NCI-H460 (cell line): Measurements from ENCODE around the gene EN1. TPM values are rescaled to one million over a fixed set of nuclear protein-coding genes. Genes with fewer than 3 reads are reported as not detected.

Source experiments
- DNase-seq: peaks from one replicate; pipeline ENCODE4 v3.0.0-alpha.2; 2016; ENCODE audit warnings: low read depth; ENCODE audit errors: extremely low read depth
- total RNA-seq: library from RNA; depleted of rRNA; stranded (reverse); fragments of >200 nt; shearing (Covaris generic); gene quantifications from 2 replicates; pipeline ENCODE4 v1.2.3, GENCODE V29; 2014

The EN1 gene
- total RNA-seq, 1 experiment from 2014 or later = not detected

DNA sequence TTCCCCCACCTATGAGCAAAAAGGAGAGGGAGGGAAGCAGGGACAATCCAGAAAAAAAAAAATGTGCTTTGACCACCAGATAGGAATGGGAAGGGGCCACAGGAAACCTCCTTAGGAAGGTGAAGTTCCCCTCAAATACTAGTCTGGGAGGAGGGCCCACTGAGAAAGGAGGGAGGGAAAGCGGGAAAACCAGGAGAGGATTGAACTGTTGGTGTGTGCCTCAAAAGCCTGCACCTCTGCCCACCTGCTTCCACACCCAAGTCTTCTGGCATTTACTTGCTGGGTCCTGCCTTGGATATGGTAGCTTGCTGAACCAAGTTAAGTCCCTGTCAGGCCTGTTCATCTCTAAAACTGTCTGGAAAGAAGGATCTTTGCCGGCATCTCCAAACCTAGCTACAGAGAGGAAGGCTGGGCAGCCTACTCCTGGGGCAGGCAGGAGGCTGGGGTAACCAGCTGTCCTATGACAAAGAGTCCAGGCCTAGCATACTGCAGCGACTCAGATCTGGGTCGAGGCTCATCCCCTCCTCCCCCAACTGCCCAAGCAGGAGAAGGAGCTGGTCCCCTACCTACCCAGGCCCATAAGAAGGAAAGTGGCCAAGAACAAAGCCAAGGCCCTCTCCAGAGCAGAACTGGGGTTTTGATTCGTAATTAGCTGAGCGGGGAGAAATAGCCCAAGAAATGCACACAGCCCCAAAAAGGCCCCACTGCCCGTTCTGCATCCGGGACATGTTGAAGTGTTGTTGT is 3.0 kb downstream of the EN1 start:
- no peak for DNase-seq

DNA sequence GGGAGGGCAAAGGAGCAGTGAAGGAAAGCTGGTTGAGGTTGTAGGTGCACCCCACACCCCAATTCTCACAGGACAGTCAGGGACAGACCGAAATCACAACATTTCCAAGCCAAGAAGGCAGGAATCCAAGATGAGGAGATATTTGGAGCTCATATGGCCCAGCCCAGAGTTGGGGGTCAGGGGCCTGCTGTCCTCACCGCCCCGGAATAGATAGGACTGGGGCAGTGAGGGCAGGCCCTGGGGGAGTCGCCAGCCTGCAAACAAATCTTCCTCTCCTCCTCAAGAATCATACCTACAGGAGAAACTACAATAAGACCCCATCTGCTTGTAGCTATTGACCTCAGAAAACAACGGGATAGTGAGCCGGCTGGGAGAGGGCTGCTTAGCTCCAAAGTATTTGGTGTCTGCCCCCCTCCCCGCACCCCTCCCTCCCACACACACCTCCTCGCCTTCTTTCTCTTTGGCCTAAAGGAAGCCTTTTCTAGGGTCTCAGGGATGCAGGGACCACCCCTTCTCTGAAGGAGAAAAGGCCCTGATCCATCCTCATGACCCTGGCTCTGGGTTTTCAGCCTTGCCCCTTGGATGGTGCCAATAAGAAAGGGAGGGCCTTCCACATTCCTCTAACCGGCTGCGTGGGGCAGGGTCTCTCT is 3.8 kb downstream of the EN1 start:
- DNase-seq = no peak

DNA sequence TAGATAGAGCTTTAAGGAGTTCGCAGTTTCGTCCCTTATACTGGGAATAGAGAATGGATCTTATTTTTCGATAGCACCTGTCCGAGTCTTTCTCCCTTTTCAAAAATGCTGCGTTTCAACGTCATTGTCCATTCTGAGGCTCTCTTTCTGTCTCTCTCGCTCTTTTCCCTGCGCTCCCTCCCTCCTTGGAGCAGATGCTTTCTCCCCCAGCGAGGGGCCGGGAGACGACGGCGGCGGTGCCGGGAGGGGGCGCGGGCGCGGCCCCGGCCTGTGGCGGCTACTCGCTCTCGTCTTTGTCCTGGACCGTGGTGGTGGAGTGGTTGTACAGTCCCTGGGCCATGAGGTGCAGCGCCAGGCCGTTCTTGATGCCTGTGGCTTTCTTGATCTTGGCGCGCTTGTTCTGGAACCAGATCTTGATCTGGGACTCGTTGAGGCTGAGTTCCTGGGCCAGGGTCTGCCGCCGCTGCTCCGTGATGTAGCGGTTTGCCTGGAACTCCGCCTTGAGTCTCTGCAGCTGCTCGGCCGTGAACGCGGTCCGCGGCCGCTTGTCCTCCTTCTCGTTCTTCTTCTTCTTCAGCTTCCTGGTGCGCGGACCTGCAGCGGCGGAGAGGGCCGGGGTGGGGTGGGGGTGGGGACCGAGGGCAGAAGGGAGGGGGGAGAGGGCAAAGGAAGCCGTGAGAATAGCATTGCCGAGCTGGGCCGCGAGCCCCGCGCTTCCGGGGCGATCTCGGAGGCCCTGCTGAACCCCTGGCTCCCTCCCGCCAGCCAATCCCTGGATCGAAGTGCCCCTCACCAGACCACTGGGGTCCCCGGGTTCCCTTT is 4.6 kb downstream of the EN1 start:
- no peak for DNase-seq

DNA sequence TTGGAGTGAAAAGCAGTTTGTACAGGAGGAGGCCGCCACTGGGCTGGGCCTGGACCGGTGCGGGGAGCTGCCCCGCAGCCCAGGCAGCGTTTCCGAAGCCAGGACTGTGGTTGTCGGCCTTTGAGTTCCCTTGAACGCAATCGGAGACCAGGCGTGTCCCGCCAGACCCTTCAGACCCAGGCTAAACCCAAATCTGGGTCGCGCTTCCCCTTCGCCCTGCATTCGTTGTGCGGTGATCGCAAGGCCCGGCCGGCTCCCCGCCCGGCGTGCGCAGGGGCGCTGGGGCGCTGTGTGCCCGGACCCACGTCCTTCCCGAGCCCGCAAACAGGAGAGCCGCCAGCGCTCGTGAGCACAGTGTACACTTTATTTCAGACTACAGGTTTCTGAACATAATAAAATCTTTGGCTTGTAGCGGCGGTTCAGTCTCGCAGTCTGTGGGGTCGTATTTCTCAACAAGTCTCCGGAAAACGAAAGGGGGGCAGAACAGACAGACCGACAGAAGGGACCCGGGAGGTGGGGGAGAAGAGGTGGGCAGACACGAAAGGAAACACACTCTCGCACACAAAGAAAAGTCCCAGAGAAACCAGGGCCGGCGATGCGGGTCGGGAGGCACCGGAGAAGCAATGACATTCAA is 5.5 kb downstream of the EN1 start:
- no peak for DNase-seq

DNA sequence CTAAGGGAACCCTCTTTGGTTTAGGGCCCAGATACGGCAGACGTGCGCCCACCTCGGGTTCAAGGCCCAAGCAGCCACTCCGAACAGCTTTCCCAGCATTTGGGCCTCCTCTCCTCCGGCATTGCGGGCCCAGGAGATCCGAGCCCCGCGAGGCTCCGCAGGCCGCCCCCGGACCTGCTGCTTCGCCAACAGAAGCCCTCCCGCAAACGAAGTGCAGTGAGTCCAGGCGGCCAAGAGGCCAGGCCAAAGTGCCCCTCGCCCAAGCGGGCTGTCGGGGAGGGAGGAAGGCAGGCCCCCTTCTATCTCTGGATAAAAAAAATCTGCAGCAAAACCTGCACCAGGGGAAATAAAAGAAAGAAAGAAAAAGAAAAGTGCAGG is 6.0 kb downstream of the EN1 start:
- no peak for DNase-seq

DNA sequence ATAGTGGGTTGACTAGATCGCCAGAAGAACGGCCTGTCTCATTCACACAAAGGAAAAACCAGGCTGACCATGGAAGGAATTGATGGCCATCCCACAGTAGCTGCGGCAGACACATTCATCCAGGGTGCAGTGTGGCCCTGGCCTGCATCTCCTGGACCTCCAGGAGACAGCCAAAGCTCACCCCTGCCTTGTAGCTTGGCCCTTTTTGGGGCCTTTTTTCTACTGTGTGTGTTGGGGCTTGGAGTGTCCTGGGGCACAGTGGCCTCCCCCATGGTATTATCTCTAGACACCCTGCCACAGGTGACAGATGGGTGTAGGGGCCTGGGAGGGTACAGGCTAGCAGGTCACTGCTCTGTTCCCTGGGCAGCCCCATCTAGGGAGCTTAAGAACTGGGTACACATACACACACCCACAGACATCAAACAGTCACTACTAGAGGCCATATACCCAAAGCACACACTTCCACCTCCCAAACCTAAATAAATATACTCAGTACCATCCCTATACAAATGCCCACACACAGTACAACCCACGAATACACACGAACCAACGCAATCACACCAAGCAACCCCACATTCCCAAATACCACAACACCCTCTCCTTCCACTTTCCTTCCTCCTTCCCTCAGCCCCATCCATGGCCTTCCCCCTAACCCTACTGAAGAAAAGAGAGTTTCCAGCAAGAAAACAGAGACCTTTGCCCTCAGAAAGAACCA is 8.6 kb downstream of the EN1 start:
- no peak for DNase-seq

DNA sequence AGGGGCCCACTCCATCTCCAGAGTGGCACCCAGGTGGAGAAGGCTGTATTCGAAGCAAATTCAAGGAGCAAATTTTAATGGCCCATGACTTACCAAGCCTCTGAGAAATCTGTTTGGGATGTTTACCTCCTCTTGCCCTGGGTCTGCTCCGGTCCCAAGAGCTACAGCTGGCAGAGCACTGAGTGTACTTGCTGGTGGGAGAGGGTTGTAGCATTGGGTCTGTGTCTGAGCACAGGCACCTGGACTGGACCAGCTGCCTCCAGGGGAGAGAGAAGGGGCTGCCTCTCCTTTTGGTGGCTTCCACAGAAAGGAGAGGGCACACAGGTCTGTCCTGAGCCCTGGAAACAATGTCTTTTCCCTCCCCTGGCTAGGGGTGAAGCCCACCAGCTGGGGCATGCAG is 9.8 kb downstream of the EN1 start:
- no peak for DNase-seq

DNA sequence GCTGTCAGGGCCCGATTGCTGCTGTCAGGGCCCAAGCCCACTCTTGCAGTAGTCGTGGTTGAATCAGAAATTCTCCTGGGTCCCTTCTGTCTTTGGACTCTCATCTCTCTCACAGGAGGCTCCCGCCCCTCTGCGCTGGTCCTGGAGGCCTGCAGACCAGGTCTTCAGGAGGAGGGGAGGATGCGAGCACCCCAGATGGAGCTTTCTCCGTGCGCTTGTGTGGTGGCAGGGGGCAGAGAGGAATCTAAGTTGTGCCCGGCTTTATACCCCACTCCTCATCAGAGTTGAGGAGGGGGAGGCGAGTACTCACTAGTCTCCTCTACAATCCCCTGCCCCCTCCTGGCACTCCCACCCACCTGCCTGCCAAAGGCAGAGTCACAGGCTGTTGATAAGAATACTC is 10.4 kb downstream of the EN1 start:
- DNase-seq = no peak

DNA sequence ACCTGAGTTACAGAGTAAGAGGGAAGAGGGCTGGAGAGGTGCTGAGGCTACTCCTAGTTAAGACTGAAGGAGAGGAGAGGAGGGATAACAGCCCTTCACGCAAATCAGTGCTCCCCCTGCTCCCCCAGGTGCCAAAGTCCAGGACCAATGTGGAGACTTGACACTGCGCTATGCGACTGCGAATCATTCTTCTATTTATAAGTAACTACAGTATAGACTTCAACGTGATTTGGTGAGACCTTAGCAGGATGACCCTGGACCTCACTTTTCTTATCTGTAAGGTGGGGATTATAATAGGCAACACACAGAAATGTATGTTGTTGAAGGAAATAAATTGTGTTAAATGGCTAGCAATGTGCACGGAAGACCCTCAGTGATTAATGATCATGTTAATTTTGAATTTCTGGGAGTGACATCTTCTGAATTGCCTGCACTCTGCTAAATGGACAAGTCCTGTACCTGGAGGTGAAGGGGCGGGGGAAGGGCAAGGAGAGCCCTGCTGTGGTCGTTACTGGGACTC is 11.0 kb downstream of the EN1 start:
- no peak for DNase-seq

DNA sequence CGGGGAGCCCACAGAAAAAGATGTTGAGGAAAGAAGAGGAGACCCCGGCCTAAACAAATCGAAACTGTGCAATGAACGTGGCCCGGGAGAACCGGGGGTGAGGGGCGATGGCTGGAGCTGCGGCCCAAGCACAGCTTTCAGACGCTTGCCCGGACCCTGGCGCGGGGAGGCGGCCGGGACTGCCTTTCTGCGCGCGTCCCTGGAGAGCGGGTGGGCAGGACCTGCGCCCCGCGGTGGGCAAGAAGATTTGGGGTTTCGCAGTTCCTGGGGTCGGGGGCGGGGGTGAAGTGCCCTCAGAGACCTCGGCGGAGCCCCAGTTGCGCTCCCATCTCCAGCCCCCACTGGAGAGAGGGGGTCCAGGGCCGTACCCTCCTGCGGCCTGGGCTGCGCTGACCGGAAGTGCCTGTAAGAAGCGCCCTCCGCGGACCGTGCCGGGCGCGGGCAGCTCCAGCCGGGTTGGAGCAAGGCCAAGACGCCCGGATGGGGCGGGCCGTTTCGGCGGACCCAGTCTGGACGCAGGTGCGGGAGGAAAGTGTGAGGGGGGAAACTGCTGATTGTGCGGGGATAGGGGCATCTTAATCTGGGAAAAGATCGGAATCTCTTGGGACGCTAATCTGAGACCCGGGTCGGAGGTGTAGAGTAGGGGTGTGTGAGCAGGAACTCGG is 11.6 kb downstream of the EN1 start:
- peak; percentile 3 for DNase-seq

DNA sequence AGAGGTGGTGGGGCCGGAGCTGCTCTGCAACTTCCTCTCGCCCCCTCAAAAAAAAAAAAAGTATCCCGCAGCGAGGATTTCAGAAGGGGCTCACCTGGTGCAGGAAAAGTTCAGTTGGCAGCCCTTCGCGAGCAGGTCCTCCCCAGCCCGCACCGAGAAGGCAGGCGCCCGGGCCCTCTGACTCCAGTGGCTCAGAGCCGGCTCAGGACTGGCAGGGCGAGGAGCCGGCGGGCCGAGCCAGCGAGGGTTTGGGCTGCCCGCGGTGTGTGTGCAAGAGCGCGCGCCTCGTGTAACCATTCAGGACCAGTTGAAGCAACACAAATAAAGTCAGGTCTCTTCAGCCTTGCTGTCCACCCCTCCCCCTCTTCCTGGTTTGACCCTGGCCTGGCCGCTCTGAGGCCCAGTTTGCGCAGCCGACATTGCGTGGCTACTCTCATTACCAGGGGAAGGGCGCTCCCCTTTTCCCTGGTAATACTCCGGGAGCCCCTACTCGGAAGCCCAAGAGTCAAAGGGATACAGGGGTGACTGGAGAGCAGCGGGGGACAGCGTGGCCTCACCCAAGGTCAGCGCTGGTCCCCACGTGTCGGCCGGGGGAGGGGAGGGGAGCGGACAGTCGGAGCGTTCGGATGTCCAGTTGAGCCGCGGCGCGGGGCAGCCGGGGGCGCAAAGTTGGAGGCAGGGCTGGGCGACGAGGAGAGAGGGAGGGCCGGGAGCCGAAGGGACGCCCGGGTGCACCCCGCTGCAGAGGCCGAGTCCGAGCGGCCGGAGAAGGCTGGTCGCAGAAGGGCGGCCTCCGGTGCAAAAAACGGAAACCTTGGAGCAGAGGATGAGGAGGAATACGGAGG is 12.3 kb downstream of the EN1 start:
- no peak for DNase-seq

DNA sequence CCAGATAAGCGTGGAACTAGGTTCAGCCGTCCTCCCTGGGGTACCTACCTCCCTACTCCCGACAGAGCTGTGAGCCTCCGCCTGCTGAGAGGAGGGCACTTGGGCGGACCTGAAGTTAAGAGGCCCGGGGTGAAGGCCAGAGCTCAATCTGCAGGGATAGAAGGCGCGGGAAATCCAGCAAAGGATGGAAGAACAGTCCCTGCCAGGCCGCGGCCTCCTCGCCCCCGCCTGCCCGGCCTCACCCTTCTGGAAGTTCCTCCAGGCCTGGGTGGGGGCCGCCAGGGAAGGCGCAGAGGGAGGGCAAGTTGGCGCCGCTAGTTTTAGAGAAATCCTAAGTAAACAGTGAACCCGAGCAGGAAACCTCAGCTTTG is 13.0 kb downstream of the EN1 start:
- DNase-seq = no peak

DNA sequence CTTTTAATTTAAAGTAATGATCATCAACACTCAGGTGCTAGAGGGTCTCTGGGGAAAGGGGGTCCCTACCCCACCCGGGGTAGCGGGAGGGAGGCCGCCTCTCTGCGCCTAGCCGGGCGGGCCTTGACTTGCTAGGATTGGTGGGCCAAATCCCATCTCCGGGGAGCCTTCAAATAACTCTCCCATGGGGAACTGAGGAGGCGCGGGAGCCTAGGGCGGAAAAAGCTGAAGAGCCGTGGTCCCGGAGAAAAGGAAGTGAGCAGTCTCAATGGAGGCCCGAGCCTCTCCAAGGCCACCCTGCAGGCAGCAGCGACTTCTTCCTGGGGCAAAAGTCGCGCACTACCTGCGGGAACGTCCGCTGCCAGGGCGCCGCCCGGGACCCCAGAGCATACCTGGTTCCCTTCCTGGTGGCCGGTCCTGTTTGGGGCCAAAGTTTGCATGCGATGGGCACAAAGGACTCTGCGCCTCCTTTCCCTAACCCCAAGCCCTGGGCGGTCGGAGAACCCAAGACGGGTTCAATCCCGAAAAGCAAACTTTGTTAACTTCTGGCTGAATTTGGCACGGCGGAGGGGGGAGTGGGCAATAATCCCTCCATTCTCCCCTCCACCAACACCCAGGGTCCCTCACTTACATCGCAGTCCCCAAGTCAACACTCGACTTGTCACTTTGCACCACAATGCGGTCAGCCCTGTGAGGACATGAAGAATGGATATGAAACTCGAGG is 13.6 kb downstream of the EN1 start:
- no peak for DNase-seq

DNA sequence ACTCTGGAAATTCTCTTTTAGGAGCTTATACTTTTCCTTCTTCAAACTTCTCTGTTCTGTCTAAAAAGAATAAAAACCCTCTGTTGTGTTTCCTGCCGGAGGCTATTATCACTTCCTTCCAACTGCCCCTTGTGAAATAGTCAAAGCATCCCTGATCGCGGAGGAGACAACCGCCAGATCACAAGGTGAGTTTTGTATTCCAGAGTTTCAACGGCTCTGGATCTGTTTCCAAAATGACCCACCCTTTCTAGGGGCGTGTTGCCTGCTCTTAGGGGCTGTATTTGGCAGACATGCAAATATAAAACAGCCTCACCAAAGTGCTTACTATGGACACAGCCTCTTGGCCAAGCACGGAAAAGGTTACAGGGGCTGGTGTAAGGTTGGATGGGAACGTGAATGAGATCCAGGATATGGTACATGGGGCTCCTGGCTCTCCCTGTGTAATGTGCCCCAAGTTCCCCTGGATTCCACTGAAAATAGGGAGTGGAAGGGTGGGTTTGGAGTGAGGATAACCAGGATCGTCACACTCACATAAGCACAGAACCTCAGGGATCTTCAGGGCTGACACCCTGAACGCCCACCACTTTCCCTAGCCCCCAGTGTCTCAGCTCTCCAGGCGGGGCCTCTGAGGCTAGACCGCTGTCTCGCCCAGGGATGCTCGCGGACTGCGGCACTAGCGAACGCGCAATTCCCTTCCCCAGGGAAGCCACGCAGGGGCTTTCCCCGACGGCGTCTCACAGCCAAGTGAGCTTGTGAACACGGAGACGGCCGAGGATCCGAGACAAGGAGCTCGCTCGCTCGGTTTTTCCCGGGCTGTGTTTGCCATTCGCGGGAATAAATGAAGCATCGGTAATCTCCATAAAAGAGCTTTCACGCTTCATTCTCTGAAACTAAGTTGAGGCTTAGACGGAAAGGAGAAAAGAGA is 14.4 kb downstream of the EN1 start:
- no peak for DNase-seq

DNA sequence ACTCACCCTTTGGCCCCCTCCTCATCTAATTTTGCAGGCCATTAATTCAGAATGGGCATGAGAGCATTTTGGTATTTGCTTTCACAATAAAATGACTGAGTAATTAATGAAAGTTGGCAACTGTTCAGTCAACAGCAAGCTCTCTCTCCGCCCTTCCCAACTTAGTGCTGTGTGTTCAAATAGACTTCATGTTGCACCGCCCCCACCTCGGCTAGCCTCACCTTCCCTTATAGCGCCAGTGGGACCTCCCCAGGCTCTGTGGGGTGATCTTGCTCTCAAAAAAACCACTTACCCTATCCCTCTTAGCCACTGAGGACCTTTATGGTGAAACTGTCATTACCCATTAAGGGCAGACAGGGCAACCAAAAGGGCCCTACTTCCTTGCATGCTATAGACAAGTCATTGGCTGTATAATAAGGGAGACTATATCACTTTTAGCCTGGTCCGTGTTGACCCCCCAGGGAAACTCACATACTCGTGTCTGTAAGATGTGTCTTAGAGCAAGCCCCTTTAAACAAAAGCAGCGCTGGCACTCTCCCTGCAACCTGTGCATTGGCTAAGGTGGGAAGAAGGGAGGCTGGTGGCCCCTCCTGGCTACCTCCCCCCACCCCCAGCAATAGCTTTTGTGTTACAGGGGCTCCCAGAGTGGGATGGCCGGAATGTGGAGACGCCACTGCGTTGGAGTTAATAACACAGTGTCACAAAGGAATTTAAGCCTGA is 15.2 kb downstream of the EN1 start:
- no peak for DNase-seq

DNA sequence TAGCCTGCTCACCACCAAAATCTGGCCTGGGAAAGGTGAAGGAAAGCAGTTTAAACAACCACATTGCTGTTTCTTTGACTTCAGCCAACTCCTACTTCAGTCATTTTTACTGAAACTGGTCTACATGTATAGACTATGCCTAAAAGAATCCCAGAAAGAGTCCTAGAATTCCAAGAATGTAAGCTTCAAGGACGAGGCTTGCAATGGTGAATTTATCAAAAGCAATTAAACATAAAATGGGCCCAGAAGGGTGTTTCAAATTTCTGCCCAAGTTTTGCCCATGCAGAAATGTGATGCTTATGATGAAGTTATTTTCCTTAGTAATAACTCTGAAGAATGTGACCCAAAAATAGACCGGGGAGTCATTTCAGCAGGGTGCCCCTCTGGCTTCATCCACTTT is 16.6 kb downstream of the EN1 start:
- no peak for DNase-seq

DNA sequence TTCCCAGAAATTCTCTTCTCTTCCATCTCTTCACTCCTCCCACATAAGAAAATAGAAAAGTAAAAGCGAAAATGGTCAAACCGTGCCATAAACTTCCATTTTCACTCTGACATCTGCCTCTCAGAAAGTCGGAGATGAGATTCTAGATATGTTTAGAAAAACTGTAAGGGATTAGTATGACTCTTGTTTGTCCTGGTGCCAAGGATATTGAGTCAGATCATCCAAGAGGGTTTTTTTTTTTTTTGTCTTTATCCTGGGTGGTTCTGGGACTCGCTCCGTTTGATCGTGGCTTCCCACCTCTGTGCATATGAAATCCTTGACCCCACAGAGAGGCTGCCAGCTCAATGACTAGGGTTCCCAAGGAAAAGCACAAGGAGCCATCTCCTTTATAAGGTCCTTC is 17.3 kb downstream of the EN1 start:
- no peak for DNase-seq
